CD4-positive, alpha-beta T cell (primary cell): ENCODE measurements around the gene ZNHIT1. TPM values are rescaled to one million over a fixed set of nuclear protein-coding genes. Genes with fewer than 3 reads are reported as not detected.

Experiments used
- ATAC-seq: fragments of 200-7000 bp; cut with Tn5 transposase; one replicate; pipeline ENCODE4 v1.10.0; 2022; ENCODE audit warnings: mild to moderate bottlenecking; ENCODE audit not compliant: poor library complexity
- CTCF ChIA-PET: fragments of 350-600 bp; sonication (Branson Sonifier 250); formaldehyde crosslinking; loops from one replicate; lab custom pipeline; 2021; ENCODE audit warnings: antibody characterized with exemption, inconsistent platforms; lab: Charles Lee
- POLR2A ChIA-PET: fragments of 350-600 bp; sonication (Branson Sonifier 250); formaldehyde crosslinking; loops from one replicate; lab custom pipeline; 2021; ENCODE audit warnings: antibody characterized with exemption, inconsistent platforms; lab: Charles Lee
- DNase-seq, 14 experiments: peaks; one replicate each; pipeline ENCODE4 v3.0.0-alpha.2; 2013 to 2020; ENCODE audit warnings: mixed read lengths in 2 of 14
- H3K27ac ChIP-seq, 2 donors: one replicate each; pipeline versions ENCODE4 v1.5.1 to v1.7.0; 2013; ENCODE audit warnings: low read length in 2 of 2, low read depth in 1 of 2, mild to moderate bottlenecking in 1 of 2
- H3K27me3 ChIP-seq, 2 experiments: 1 replicate in 1 of 2; 2 replicates in 1 of 2; pipeline versions ENCODE4 v1.6.1 to v1.7.0; 2013; ENCODE audit warnings: low read length in 2 of 2, control low read depth in 1 of 2, mild to moderate bottlenecking in 1 of 2, moderate library complexity in 1 of 2; ENCODE audit not compliant: insufficient read depth in 2 of 2, control insufficient read depth in 1 of 2
- H3K36me3 ChIP-seq: one replicate; pipeline ENCODE4 v1.6.1; 2013; ENCODE audit warnings: low read length, control low read depth; ENCODE audit not compliant: insufficient read depth
- H3K4me1 ChIP-seq: one replicate; pipeline ENCODE4 v1.6.1; 2013; ENCODE audit warnings: low read length, control low read depth; ENCODE audit not compliant: insufficient read depth
- H3K4me3 ChIP-seq: one replicate; pipeline ENCODE4 v1.5.1; 2013; ENCODE audit warnings: mild to moderate bottlenecking, low read length, moderate library complexity
- H3K9me3 ChIP-seq, 2 experiments: 1 replicate in 1 of 2; 2 replicates in 1 of 2; pipeline versions ENCODE4 v1.6.1 to v1.7.0; 2013; ENCODE audit warnings: low read length in 2 of 2, mild to moderate bottlenecking in 2 of 2, control low read depth in 1 of 2, moderate library complexity in 1 of 2; ENCODE audit not compliant: control insufficient read depth in 1 of 2, insufficient read depth in 1 of 2
- H3K27ac Mint-ChIP-seq: one replicate; pipeline ENCODE4 v1.8.0; 2020; ENCODE audit warnings: mixed read lengths
- H3K27me3 Mint-ChIP-seq: one replicate; pipeline ENCODE4 v1.8.0; 2021; ENCODE audit warnings: mixed read lengths
- H3K36me3 Mint-ChIP-seq: one replicate; pipeline ENCODE4 v1.8.0; 2021; ENCODE audit warnings: low read depth, mixed read lengths
- H3K4me1 Mint-ChIP-seq: one replicate; pipeline ENCODE4 v1.8.0; 2021; ENCODE audit warnings: low read depth, mixed read lengths
- H3K4me3 Mint-ChIP-seq: one replicate; pipeline ENCODE4 v1.8.0; 2020; ENCODE audit warnings: mild to moderate bottlenecking, mixed read lengths
- H3K9me3 Mint-ChIP-seq: one replicate; pipeline ENCODE4 v1.8.0; 2020; ENCODE audit warnings: mixed read lengths
- CTCF ChIP-seq: fragments of 200-600 bp; IDR thresholded peaks from one replicate; pipeline ENCODE4 v1.8.0; 2022; ENCODE audit warnings: antibody characterized with exemption, mild to moderate bottlenecking
- intact Hi-C, 2 experiments: fragments of 100-400 bp; cut with DNase I in 1 of 2; cut with micrococcal nuclease in 1 of 2; formaldehyde crosslinking; loops; one replicate each; pipeline versions ENCODE4 v1.15.1 to v1.9.0; 2023 to 2025; cut with DNase I, micrococcal nuclease
- total RNA-seq, 174 experiments: library from RNA in 2 of 174; stranded (reverse) in 2 of 174; gene quantifications; one replicate each; pipeline ENCODE4 v1.2.3 and lab custom pipeline; 2021 to 2026

Gene ZNHIT1
- total RNA-seq, 2 experiments from 2014 or later: 28.4 to 30.6 TPM

GRCh38 chr7:101231644-101232043, 13.7 kb downstream of the ZNHIT1 start:
- no peak overlapping the region for H3K4me3 Mint-ChIP-seq
- H3K36me3 Mint-ChIP-seq: peaks cover 26% of the 10 kb centered on the region
- intact Hi-C loops: no loop called here
- TF ChIP-seq CTCF: no peak
- Histone ChIP-seq H3K27ac (no peak overlapping the region), H3K9me3 (no peaks in the 10 kb centered on the region), H3K36me3 (peaks cover 16% of the 10 kb centered on the region), H3K4me3 (no peak overlapping the region), H3K27me3 (no peaks in the 10 kb centered on the region), H3K4me1 (no peaks in the 10 kb centered on the region)
- no peak overlapping the region for H3K27ac Mint-ChIP-seq
- H3K4me1 Mint-ChIP-seq: peaks cover 5% of the 10 kb centered on the region
- no peaks in the 10 kb centered on the region for H3K9me3 Mint-ChIP-seq
- no peak for DNase-seq
- ATAC-seq: no peak
- POLR2A ChIA-PET: no interaction called here
- CTCF ChIA-PET: no interaction called here
- H3K27me3 Mint-ChIP-seq: no peaks in the 10 kb centered on the region

- Histone ChIP-seq H3K4me3 (no peak overlapping the region), H3K4me1 (no peaks in the 10 kb centered on the region), H3K9me3 (no peaks in the 10 kb centered on the region), H3K27ac (no peak overlapping the region), H3K27me3 (no peaks in the 10 kb centered on the region), H3K36me3 (peaks cover 17% of the 10 kb centered on the region)
- no peak for TF ChIP-seq CTCF
- Mint-ChIP-seq H3K4me1 (peaks cover 5% of the 10 kb centered on the region), H3K27ac (no peak overlapping the region), H3K36me3 (peaks cover 22% of the 10 kb centered on the region), H3K27me3 (no peaks in the 10 kb centered on the region), H3K4me3 (no peak overlapping the region), H3K9me3 (no peaks in the 10 kb centered on the region)
- ChIA-PET CTCF (no interaction called here), POLR2A (no interaction called here)
- no peak for DNase-seq
- ATAC-seq: no peak
- intact Hi-C loops: no loop called here
These were observed 14.3 kb downstream of the ZNHIT1 start for GRCh38 chr7:101232141-101232850.

GRCh38 chr7:101233907-101234547, 16.1 kb downstream of the ZNHIT1 start:
- Mint-ChIP-seq H3K9me3 (no peaks in the 10 kb centered on the region), H3K4me3 (no peak overlapping the region), H3K36me3 (peaks cover 17% of the 10 kb centered on the region), H3K27me3 (no peaks in the 10 kb centered on the region), H3K27ac (no peak overlapping the region), H3K4me1 (peaks cover 5% of the 10 kb centered on the region)
- POLR2A ChIA-PET: interaction anchor here (1.5 kb wide), 1 partner anchor 10 kb away, joined by 5 read pairs; no protein-coding TSS in a partner anchor
- peaks cover under 1% of the 10 kb centered on the region for H3K4me1 ChIP-seq
- intact Hi-C loops: no loop called here
- H3K27ac ChIP-seq: no peak overlapping the region
- H3K9me3 ChIP-seq: no peaks in the 10 kb centered on the region
- no peak overlapping the region for H3K4me3 ChIP-seq
- ATAC-seq: no peak
- DNase-seq: no peak
- peaks cover 27% of the 10 kb centered on the region for H3K36me3 ChIP-seq
- TF ChIP-seq CTCF: no peak
- no peaks in the 10 kb centered on the region for H3K27me3 ChIP-seq
- CTCF ChIA-PET: interaction anchor here (1.6 to 2.0 kb wide), 2 partner anchors 10 to 49 kb away, joined by 5 to 7 read pairs; no protein-coding TSS in a partner anchor
